Right lobe of liver (tissue), 6 donors: ENCODE data around the gene TLN1. TPM values are rescaled to one million over a fixed set of nuclear protein-coding genes. Genes with fewer than 3 reads are reported as not detected.

ENCODE experiments used
- ATAC-seq, 4 donors: fragments of 200-7000 bp; cut with Tn5 transposase; one replicate each; pipeline ENCODE4 v1.9.1; 2020; ENCODE audit warnings: mild to moderate bottlenecking in 4 of 4, moderate library complexity in 4 of 4
- DNase-seq, 3 donors: peaks; one replicate each; pipeline ENCODE4 v3.0.0-alpha.2; 2020
- H3K27ac ChIP-seq, 3 donors: fragments of 200-600 bp; one replicate each; pipeline ENCODE4 v1.8.0; 2022
- H3K27me3 ChIP-seq, 2 donors: fragments of 200-600 bp; one replicate each; pipeline ENCODE4 v1.8.0; 2022
- H3K36me3 ChIP-seq, 4 donors: fragments of 200-600 bp; sonication (generic) in 1 of 4; one replicate each; pipeline versions ENCODE4 v1.5.1 to v1.8.0; 2017 to 2022; ENCODE audit warnings: control low read depth in 1 of 4
- H3K4me1 ChIP-seq, 4 donors: fragments of 200-600 bp; sonication (generic) in 1 of 4; one replicate each; pipeline versions ENCODE4 v1.5.1 to v1.8.0; 2017 to 2022; ENCODE audit warnings: control low read depth in 1 of 4
- H3K4me3 ChIP-seq, 3 donors: fragments of 200-600 bp; one replicate each; pipeline ENCODE4 v1.8.0; 2022
- H3K9me3 ChIP-seq, 4 donors: fragments of 200-600 bp; sonication (generic) in 1 of 4; one replicate each; pipeline versions ENCODE4 v1.5.1 to v1.8.0; 2017 to 2022; ENCODE audit warnings: control low read depth in 1 of 4
- CTCF ChIP-seq, 4 donors: fragments of 200-600 bp in 3 of 4; fragments of 450-650 bp in 1 of 4; IDR thresholded peaks; one replicate each; pipeline versions ENCODE4 v1.5.1 to v1.8.0; 2016 to 2022; ENCODE audit warnings: antibody characterized with exemption in 4 of 4, mild to moderate bottlenecking in 2 of 4
- POLR2A ChIP-seq: fragments of 450-650 bp; IDR thresholded peaks from one replicate; pipeline ENCODE4 v1.6.1; 2017; ENCODE audit warnings: antibody characterized with exemption, mild to moderate bottlenecking
- WGBS: methylation state at CpG from one replicate; pipeline ENCODE4 v1.1.6; 2018; ENCODE audit warnings: low coverage, low lambda C conversion rate; ENCODE audit not compliant: insufficient coverage; ENCODE audit errors: missing lambda C conversion rate; 5-methylcytosine and 5-hydroxymethylcytosine counted together
- intact Hi-C, 2 donors: fragments of 100-400 bp; cut with DNase I; formaldehyde crosslinking; loops; one replicate each; pipeline versions ENCODE4 v1.11.2 to v1.14.1; 2022
- total RNA-seq, 6 experiments: library from RNA; depleted of rRNA in 2 of 6; stranded (reverse); fragments of >200 nt in 2 of 6; fragmentation: NEBNext Ultra II Directional in 3 of 6; extraction: Animal tissue kit (Norgen Biotek cat#: 25700) in 3 of 6; gene quantifications; one replicate each; pipeline versions ENCODE4 v1.1.0 to v1.2.4, GENCODE V29; 2016 to 2023
- donor health status: DM: no; HTN: yes; CAD: no.
- donor health status: DM: no; HTN: no; CAD: no.
- donor health status: DM: no; HTN: no; CAD: no.
- donor health status: DM: no; HTN: yes; CAD: no.
- donor health status: DM: no; HTN: yes; CAD: no.

TLN1 gene
- total RNA-seq, 6 experiments from 2014 or later: 103 to 168 (median 128) TPM

GRCh38 chr9:35748858-35749514 lies 17.0 kb upstream of the TLN1 start, which contains the start of the genes GBA2 and RGP1:
GBA2 (minus strand) TSS chr9:35749228; CDS start chr9:35748704, 524 bp downstream.
RGP1 (plus strand) TSS chr9:35749287; CDS start chr9:35749756, 469 bp downstream.
- ATAC-seq (peak; percentile 84 to 94 (median 89)), DNase-seq (peak; percentile 93 to 94 (median 94))
- TF ChIP-seq CTCF (IDR thresholded peaks at IDR 0.05): no peak
- TF ChIP-seq POLR2A: peak; percentile 87
- intact Hi-C loops: no loop called here
- Histone ChIP-seq H3K36me3 (peaks cover under 1 to 46% (median 20%) of the 10 kb centered on the region in 4 donors), H3K4me3 (peak within 1 kb of the TSS; percentile 78 to 83 (median 82)), H3K4me1 (peaks cover 0 to 33% (median 15%) of the 10 kb centered on the region in 4 donors), H3K9me3 (no peaks in the 10 kb centered on the region), H3K27me3 (no peaks in the 10 kb centered on the region), H3K27ac (peak within 1 kb of the TSS; percentile 68 to 87 (median 85))
- 2% methylated on average over 13 of the region's 69 CpGs for whole genome bisulfite sequencing

- TF ChIP-seq POLR2A (no peak), CTCF (IDR thresholded peaks at IDR 0.05) (no peak)
- 0% methylated on average over 9 of the region's 24 CpGs for WGBS
- ATAC-seq (peak in 1 of 4 donors; percentile 0), DNase-seq (no peak)
- peak overlapping the region; percentile 78 to 83 (median 82) for H3K4me3 ChIP-seq
- intact Hi-C loops: no loop called here
- H3K4me1 ChIP-seq: peaks cover 0 to 33% (median 15%) of the 10 kb centered on the region in 4 donors
- peaks cover 4 to 47% (median 23%) of the 10 kb centered on the region in 4 donors for H3K36me3 ChIP-seq
- H3K9me3 ChIP-seq: no peaks in the 10 kb centered on the region
- no peaks in the 10 kb centered on the region for H3K27me3 ChIP-seq
- peak overlapping the region; percentile 68 to 87 (median 85) for H3K27ac ChIP-seq
Measured at GRCh38 chr9:35748242-35748857, 16.4 kb upstream of the TLN1 start.

- 15% methylated on average over 3 of the region's 3 CpGs for WGBS
- DNase-seq (peak in 1 of 3 donors; percentile 68), ATAC-seq (peak; percentile 46 to 56 (median 48))
- peaks cover 0 to 33% (median 15%) of the 10 kb centered on the region in 4 donors for H3K4me1 ChIP-seq
- H3K36me3 ChIP-seq: peaks cover 7 to 45% (median 21%) of the 10 kb centered on the region in 4 donors
- no peaks in the 10 kb centered on the region for H3K9me3 ChIP-seq
- H3K27me3 ChIP-seq: no peaks in the 10 kb centered on the region
- peak overlapping the region in 1 of 3 donors; percentile 85 for H3K27ac ChIP-seq
- intact Hi-C loops: no loop called here
- peak overlapping the region; percentile 78 to 83 (median 82) for H3K4me3 ChIP-seq
- TF ChIP-seq CTCF (IDR thresholded peaks at IDR 0.05) (no peak), POLR2A (no peak)
Measured at GRCh38 chr9:35746583-35746982, 14.6 kb upstream of the TLN1 start.

- Histone ChIP-seq H3K9me3 (no peaks in the 10 kb centered on the region), H3K4me3 (no peak overlapping the region), H3K36me3 (peaks cover 7 to 40% (median 17%) of the 10 kb centered on the region in 4 donors), H3K4me1 (peaks cover 0 to 33% (median 15%) of the 10 kb centered on the region in 4 donors), H3K27ac (no peak overlapping the region), H3K27me3 (no peaks in the 10 kb centered on the region)
- no peak for TF ChIP-seq POLR2A
- no peak for TF ChIP-seq CTCF (IDR thresholded peaks at IDR 0.05)
- WGBS: 33% methylated on average over 1 of the region's 1 CpG
- intact Hi-C loops: no loop called here
- ATAC-seq (no peak), DNase-seq (peak in 1 of 3 donors; percentile 21)
Measured at GRCh38 chr9:35745569-35745968, 13.6 kb upstream of the TLN1 start.
